Mesenteric fat pad (tissue), 1 donor: Measurements from ENCODE around the gene C6orf89. TPM values are rescaled to one million over a fixed set of nuclear protein-coding genes. Genes with fewer than 3 reads are reported as not detected.
"Not testable (repeated sequence)": the region's sequence is repeated elsewhere in the genome, so short reads cannot be mapped to it uniquely, and the experiment has no call there.

ENCODE experiments used
- DNase-seq: peaks from one replicate; pipeline ENCODE4 v3.0.0-alpha.2; 2020; ENCODE audit warnings: low spot score
- total RNA-seq: library from RNA; stranded (reverse); fragmentation: NEBNext Ultra II Directional; extraction: Animal tissue kit (Norgen Biotek cat#: 25700); gene quantifications from one replicate; pipeline ENCODE4 v1.2.1, GENCODE V29; 2021
- donor health status: DM: yes; HTN: yes; CAD: no.

The C6orf89 gene
- total RNA-seq, 1 donor from 2014 or later = 61.6 TPM

DNA sequence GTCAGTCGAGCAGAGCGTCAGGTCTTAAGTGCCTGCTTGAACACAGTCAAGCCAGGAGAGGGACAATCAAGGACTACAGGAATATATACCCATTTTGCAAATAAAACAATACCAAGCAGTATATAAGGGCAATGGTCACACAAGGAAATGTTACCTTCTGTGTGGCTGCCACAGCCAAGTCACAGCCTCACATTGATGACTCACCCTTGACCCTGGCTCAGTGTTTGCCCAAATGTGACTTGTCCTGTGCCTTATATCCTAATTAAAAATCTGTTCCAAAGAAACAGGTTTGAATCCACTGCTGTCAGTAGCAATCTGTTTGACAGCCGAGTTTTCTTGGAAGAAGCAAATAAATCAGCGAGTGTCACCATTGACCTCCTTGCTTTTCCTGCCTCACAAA, 34.3 kb downstream of the C6orf89 start:
- no peak for DNase-seq

DNA sequence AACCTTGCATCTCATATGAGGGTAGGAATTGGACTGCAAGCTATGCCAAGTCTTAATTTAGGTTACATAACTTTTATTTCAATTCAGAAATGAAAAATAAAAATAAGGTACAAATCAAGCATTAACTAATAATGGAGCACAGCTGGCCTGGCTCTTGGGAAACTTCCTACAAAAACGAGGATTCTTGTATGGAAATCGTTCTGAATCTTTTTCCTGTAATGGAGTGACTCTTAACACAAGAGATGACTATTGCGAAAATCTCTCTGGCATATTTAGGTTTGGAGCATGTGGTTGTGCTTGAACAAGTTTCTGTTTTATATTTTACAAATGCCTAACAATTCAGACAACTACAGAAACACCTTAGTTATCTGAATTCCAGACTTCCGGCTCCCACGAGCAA, 34.8 kb downstream of the C6orf89 start:
- DNase-seq = no peak

DNA sequence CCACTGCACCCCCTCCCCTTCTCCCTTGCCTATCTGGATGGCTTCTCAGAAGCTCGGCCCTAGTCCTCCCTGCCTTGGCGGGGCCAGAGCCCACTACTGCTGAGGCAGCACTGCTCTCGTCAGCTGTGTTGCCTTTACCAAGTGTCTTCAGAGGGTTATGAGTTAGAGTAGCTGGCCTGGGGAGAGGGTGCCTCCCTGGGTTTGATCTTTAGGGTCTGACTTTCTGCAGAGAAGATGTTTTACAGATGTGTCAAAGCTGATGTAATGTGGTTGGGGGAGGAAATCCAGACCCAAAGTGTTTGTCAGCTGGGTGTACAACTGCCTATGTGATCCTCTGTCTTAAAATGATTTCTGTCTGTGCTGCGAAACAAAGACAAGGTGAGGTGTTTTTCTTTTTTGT, 38.4 kb downstream of the C6orf89 start:
- DNase-seq = no peak

DNA sequence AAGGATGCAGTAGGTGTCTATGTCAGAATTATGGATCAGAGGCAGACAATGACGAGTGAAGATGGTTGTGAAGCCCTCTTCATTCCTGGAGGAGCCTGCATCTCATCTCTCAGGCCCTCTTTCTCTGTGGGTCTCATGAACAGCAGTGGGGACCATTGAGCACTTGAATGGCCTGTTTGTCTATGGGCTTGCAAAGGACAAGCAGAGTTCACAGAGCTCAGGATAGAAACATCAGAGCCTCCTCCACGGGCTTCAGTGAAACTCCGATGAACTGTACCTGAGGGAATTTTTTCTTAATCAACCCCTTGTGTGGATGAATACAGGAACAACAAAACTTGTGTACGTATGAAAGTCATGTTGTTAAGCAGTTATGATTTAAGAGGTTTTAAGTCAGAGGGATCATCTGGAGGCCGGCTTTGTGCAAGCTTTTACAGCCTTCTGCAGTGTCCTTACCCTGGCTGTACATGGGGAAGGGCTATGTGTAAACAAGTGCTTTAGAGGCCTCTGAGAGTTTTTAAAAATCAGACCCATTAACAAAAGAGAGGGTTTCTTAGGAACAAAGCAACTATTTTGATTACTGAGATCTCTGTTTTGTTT, 39.1 kb downstream of the C6orf89 start:
- DNase-seq = no peak

DNA sequence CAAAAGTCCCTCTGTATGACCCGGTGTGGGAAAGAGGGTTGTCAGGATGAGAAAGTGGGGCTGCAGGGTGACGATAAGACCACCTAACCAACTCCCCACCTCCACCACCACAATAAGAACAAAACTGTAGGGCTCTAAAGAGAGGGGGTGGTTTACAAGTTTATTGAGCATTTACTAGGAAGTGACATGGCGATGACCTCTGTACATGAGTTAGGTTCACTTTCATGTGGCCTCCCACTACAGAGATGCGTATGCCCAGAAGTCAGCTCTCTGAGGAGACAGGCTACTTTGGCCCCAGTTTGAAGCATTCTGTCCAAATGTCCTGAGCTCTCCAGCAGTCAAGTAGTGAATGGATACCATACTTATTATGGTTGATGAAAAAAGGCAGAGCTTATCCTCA, 40.1 kb downstream of the C6orf89 start:
- no peak for DNase-seq

DNA sequence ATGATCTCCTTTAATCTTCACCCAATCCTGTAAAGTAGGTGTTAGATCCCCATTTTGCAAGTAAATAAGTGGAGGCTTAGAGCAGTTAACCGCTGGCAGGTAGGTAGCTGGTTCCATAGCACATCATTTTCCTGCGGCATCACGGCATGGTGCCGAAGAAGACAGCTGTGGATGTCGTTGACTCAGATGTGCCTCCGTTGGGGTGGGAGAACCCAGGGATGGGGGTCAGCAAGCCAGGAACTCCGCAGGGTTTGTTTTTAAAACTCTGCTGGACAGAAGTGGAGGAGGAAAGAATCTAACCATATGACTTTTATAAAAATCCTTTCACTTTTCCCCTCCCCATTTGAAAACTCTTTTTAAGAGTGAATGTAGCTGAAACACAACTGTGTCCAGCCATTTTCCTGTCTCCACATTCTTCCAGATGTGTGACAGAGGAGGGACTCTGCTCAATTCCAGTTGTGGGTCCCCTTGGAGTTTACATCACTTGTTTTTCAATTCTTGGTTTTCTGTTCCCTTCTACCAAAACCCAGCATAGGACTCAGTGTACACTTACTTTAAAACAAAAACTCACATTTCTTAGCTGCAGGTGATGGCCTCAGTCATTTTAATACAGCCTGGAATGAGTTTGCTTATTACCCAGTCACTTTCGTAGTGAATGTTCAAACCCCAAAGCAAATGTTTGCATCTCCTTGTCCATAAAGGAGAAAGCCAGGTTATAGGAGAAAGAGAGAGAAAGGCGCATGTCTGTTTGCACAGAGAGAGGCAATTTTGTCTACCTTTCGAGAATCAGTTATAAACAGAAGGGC, 41.2 kb downstream of the C6orf89 start:
- no peak for DNase-seq

DNA sequence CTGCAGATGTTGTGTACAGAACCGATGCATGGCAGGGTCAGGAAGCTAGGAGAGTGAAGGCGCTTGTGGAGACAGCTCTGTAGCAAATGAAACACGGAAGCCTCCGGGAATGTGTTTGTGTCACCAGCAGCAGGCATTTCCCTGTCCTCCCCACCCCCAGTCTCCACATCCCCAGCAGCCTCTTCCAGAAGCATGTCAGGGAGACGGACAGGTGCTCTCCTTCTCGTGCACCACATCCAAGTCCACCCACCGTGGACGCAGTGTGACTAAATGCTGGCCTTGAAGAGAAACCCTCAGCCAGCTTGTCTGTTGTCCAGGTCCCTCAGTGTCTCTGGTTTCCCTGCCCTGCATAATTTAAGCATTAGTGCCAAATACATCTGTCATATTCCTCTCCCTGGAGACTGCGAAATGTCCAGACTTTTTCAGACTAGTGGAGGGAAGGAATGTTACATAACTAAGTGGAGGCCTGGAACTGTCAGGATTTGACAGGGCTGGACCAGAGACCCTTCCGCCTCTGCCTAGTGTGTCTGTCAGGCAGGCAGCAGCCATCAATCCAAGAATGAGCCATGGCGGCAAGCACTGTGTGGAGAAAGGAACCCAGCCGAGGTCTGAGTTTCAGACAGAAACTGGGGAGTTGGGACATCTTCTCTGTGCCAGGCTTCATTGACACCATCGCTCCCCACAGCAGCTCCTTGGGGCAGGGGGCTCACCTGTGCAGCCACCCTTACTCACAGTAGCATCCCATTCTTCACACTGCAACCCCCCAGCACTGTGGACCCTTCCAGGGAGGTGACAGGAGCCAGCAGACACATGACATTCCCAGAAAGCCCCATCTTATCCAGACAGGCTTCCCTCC, 42.2 kb downstream of the C6orf89 start:
- no peak for DNase-seq

DNA sequence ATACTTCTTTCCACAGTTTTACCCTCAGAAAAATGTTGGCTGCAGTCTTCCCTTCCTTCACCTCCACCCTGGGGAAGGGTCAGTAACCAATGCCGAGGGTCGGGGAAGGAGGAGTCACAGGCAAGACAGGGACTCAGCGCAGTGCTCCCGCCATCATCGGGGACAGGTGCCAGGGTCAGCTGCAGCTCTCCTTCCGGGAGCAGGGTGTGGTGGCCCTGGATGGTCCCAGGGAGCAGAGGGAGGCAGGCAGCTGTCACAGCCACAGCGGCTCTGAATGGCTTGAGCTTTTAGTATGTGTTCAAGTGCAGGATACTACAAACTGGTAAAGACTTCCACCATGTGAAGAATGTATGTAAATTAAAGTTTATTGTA, 42.8 kb downstream of the C6orf89 start:
- DNase-seq = no peak

DNA sequence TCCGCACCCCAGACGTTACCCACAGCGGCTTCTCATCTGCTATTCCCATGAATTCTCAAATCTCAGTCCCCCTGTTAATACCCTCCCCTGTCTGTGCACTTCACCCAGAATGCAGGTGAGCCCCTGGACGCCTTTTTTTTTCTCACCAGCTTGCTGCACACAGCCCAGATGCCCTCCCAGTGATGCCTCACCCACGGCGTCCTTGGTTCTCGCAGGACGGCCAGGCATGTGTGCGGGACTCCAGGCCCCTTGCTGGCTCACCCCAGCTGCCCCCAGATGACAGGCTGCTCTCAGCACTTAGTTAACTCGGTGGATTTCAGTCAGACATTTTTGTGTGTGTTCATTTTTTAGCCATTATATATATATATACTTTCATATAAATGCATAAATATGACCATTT, 43.4 kb downstream of the C6orf89 start:
- no peak for DNase-seq

DNA sequence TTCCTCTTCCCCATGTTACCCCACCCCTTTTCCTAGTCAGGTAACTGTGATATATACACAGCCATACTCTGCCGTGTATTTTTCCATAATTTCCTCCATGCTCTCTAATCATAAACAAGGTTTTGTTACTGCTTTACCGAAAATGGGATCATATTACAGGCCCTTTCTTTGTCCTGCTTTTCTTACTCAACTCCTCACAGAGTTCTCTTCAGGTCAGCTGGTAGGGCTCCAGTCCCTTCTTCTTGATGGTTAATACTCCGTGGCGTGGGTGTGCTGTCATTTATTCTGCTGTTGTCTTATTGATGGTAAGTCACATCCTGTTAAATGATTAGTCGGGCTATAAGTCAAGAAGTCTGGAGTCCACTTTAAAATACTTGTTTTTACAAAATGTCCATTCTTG, 43.9 kb downstream of the C6orf89 start:
- no peak for DNase-seq

DNA sequence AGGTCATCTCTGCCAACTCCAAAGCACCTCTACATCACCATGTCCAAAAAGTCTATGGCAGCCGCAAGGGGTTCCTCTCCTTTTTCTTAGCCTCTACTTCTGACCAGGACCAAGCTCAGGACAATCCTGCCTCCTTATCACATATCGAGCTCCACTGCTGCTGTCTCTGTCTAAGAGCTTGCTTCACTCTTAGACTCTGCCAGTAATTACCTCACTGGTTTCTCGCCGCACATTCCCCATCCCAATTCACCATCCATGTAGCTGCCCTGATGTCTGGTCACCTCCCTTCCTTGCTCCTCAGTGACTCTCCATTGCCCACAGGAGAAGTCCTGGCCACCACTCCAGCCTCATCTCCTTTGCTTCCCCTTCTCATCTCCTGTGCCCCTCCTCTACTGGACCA, 44.7 kb downstream of the C6orf89 start:
- no peak for DNase-seq

DNA sequence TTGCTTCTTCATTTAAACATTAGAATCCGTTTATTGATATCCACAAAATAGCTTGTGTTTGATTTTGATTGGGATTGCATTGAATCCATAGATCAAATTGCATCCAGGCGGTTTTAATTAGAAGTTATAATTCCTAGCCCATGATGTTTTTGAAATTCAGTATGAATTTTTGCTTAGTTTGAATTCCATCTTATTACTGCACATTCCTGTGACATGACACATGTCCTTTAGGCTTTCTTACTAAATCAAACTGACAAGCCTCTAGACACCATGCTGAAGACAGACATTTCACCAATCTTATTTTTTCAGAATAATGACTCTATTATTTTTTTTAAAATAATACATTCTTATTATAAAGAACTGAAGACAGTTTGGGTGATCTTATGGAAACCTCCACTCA, 47.4 kb downstream of the C6orf89 start:
- no peak for DNase-seq

DNA sequence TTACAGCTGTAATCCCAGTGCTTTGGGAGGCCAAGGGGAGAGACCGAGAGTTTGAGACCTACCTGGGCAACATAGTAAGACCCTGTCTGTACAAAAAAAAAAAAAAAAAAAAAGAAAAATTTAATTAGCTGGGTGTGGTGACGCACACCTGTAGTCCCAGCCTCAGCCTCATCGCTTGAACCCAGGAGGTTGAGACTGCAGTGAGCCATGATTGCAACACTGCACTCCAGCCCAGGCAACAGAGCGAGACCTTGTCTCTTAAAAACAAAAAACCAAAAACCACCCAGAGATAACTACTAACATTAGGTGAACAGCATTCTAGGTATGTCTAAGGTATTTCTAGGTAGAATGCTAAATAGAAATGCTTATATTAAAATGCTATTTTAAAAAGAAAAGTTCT, 47.8 kb downstream of the C6orf89 start:
- DNase-seq = no peak

DNA sequence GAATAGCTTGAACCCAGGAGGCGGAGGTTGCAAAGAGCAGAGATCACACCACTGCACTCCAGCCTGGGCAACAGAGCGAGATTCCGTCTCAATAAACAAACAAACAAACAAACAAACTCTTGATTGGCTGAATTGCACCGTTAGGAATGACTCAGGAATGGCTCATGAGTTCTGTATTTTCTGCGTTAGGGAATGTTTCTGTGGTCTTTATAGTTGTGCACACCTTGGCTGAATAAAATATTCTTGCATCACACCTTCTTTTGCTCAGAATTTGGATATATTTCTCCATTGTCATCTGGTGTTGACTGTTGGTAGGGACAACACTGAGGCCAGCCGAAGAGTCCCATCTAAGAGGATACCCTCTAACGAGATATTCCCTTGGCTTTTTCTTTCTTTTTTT, 49.1 kb downstream of the C6orf89 start:
- no peak for DNase-seq

DNA sequence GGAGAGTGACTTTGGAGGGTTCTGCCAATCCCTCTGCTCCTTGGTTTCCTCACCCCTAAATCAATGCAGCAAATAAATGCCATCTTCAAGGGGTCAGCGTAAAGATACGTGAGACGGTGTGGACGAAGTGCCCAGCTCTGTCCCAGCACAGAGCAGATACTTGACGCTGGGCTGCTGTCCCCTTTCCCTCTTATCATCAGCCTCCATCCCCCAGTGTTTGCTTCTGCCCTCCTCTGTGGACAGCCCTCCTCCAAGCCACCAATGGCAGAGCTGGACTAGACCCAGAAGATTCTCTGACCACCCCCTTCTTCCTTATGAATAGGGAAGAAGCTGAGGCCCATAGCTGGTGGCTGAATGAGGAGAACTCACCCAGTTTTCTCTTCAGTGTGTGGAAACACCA, 51.1 kb downstream of the C6orf89 start:
- DNase-seq = no peak

DNA sequence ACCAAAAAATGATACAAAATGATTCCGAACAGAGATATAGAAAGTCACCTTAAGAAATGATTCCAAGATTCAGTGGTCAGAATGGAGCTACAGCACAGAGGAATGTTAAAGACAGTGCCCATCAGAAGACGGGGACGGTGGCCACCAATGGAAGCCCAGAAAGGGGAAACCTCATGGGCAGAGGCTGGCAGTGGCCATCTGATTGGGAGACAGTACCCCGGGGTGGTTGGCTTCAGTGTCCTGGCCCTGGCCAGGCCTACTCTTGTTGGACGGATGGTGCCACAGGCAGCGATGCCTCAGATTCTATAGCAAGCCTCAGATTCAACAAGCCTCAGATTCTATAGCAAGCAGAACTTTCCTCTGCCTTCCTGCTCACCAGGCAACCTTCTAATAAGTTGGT, 52.1 kb downstream of the C6orf89 start:
- DNase-seq = no peak

DNA sequence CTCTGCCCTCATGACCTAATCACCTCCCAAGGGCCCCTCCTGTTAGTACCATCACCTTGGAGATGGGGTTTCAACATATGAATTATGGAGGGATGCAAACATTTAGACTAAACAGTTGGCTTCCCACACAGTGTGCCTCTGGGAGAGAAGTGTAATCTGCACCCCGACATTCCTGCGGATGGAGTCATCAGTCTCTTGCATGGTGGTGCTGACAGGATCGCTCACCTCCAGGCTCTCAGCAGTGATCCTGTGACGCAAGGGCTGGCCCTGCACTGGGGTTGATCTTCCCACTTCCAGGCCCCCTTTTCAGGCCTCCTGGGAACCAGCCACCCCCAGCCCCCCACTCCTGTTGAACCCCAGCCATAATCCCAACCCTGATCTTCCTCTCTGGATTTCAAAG, 52.8 kb downstream of the C6orf89 start:
- peak; percentile 71 for DNase-seq

DNA sequence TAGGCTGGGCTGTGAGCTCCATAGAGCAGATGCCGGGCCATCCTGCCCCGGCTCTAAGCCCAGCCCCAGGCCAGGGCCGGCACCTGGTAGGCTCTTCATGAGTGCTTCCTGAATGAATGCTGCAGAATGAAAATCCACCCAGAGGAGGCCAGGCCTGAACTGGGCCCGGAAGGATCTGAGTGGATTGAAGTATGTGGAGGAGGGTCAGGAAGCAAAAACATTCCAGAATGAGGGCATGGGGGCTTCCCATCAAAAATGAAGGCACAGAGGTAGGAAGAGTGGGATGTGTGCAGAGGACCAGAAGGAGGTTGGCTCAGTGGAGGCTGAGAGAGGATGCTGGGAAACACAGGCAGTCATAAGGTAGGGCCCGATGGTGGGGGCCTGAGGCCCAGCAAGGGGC, 53.3 kb downstream of the C6orf89 start:
- peak; percentile 51 for DNase-seq

DNA sequence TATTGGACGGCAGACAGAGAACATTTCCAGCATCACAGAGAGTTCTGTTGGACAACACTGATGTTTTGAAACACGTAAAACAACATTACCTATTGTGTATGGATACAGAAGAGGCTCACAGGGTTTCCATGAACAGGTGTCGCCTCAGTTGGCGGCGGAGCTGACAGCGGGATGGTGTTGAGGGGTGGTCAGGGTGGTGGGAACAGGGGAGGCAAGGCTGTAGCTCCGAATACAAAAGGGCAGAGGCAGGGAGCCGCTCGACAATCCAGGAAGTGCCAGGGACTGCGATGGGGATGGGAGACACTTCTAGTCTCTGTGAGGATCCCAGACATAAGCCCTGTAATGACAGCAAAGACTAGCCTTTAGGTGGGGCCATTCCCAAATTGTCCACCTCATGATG, 54.3 kb downstream of the C6orf89 start:
- peak; percentile 67 for DNase-seq

DNA sequence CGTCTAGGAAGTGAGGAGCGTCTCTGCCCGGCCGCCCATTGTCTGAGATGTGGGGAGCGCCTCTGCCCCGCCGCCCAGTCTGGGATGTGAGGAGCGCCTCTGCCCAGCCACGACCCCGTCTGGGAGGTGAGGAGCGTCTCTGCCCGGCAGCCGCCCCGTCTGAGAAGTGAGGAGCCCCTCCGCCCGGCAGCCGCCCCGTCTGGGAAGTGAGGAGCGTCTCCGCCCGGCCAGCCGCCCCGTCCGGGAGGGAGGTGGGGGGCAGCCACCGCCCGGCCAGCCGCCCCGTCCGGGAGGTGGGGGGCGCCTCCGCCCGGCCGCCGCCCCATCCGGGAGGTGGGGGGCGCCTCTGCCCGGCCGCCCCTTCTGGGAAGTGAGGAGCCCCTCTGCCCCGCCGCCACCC, 55.8 kb downstream of the C6orf89 start:
- DNase-seq = not testable (repeated sequence)

DNA sequence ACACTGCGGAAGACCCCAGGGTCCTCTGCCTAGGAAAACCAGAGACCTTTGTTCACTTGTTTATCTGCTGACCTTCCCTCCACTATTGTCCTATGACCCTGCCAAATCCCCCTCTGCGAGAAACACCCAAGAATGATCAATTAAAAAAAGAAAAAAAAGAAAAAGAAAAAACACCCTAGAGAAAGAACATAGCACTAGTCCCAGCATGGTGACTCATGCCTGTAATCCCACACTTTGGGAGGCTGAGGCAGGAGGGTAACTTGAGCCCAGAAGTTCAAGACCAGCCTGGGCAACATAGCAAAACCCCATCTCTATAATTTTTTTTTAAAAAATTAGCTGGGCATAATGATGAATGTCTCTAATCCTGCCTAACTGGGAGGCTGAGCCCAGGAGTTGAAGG, 56.6 kb downstream of the C6orf89 start:
- not testable (repeated sequence) for DNase-seq

DNA sequence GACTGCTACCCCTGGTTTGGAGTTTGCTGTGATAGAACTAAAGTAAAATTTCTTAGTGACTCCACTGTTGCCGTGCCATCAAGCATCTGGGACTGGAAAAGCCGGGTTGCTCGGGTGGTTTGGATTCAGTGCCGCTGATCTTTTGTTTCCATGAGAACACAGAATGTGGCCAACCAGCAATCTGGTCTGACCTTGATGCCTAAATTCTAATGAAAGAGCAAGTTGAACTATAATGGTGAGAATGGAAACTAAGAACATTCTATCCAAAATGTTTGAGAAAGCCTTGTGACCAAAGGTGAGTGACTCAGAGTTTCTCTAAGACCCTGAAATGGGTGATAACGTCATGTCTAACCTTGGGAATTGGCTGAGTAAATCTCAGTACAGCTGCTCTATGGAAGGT, 58.9 kb downstream of the C6orf89 start:
- no peak for DNase-seq
